SK-N-SH (cell line): Measurements from ENCODE around the gene BRINP3.

ENCODE experiments used
- CTCF ChIP-seq: fragments of 200-600 bp; sonication (generic); IDR thresholded peaks from 2 replicates; pipeline ENCODE4 v1.6.1; 2017; ENCODE audit warnings: antibody characterized with exemption, mild to moderate bottlenecking, moderate library complexity
- EP300 ChIP-seq, 2 experiments: IDR thresholded peaks; 2 replicates each; pipeline versions ENCODE4 v1.4.0 to v1.6.1; 2012; ENCODE audit warnings: borderline replicate concordance in 1 of 2, low read depth in 1 of 2, low read length in 1 of 2
- GABPA ChIP-seq: IDR thresholded peaks from 2 replicates; pipeline ENCODE4 v1.4.0; 2012; ENCODE audit warnings: low read depth, mild to moderate bottlenecking
- MAX ChIP-seq: IDR thresholded peaks from 2 replicates; pipeline ENCODE4 v1.4.0; 2012; ENCODE audit warnings: low read depth
- MEF2A ChIP-seq: IDR thresholded peaks from 2 replicates; pipeline ENCODE4 v1.4.0; 2012; ENCODE audit warnings: low read depth, borderline replicate concordance
- POLR2AphosphoS5 ChIP-seq: IDR thresholded peaks from 2 replicates; pipeline ENCODE4 v1.6.1; 2012; ENCODE audit warnings: low read depth, low read length
- SIN3A ChIP-seq: IDR thresholded peaks from 2 replicates; pipeline ENCODE4 v1.6.1; 2012; ENCODE audit warnings: low read depth, mild to moderate bottlenecking, low read length, moderate library complexity, borderline replicate concordance
- TEAD4 ChIP-seq: IDR thresholded peaks from 2 replicates; pipeline ENCODE4 v1.4.0; 2012; ENCODE audit warnings: mild to moderate bottlenecking, borderline replicate concordance; ENCODE audit not compliant: insufficient read depth
- USF2 ChIP-seq: fragments of 150-350 bp; IDR thresholded peaks from 2 replicates; pipeline ENCODE4 v1.6.1; 2017; ENCODE audit warnings: antibody characterized with exemption, low read length, low read depth, borderline replicate concordance
- YY1 ChIP-seq: IDR thresholded peaks from 2 replicates; pipeline ENCODE4 v1.4.0; 2012; ENCODE audit warnings: low read depth, mild to moderate bottlenecking

- TF ChIP-seq CTCF (no peak), YY1 (no peak), TEAD4 (no peak), SIN3A (no peak), POLR2AphosphoS5 (no peak), USF2 (no peak), MAX (no peak), GABPA (no peak), EP300 (IDR thresholded peaks at IDR 0.05; ENCODE audit: borderline replicate concordance in 1 of 2, low read depth in 1 of 2, low read length in 1 of 2) (no peak), MEF2A (no peak)
Measured at GRCh38 chr1:190479516-190479915, 1.9 kb upstream of the BRINP3 start.
